IPS DF 4.7 (cell line): ENCODE results near the gene ZNF280B.
"Not testable (repeated sequence)": the region's sequence is repeated elsewhere in the genome, so short reads cannot be mapped to it uniquely, and the experiment has no call there.

ENCODE experiments used
- DNase-seq: peaks from one replicate; pipeline ENCODE4 v3.0.0-alpha.2; 2013; ENCODE audit warnings: low spot score; ENCODE audit errors: extremely low read depth

Gene ZNF280B

DNA sequence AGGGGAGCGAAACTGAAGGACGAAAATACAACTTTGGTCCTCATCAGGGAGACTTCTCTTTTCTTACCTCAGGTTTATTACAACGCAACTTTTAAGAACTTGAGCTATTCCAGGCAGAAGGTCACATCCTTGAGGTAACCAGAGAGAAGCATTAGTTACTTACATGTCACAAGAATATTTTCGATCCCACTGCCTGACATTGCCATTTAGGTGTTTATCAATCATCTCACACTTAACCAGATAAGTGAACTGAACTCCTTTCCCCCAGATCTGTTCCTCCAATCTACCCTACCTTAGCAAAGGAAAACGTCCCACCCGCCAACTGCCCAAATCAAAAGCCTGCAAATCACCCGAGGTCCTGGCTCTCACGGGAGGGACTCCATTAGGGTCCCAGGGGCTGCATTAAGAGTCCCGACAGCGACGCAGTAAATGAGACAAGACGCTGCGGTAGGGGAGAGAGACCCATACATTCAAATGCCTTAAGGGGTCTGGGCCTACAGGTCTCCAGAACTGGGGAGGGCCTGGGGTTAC, 734 bp downstream of the ZNF280B start:
- DNase-seq = no peak

DNA sequence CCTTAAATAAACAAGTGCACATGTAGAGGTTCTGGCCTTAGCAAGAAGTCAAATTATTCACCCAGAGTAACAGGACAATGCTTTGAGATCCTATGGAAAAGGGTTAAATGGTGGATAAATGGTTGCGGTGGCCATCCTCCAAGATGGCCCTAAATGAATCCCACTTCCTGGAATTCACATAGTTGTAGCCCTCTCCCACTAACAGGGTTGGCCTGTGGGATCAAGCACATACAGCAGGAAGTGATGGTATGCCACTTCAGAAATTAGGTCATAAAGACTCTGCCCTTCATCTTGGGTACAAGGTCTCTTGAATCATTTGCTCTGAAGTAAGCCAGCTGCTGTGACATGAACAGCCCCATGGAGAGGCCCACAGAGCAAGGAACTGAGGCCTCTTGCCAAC, 1.8 kb downstream of the ZNF280B start:
- no peak for DNase-seq

GRCh38 chr22:22498267-22498666, 10.3 kb downstream of the ZNF280B start:
- no peak for DNase-seq

DNA sequence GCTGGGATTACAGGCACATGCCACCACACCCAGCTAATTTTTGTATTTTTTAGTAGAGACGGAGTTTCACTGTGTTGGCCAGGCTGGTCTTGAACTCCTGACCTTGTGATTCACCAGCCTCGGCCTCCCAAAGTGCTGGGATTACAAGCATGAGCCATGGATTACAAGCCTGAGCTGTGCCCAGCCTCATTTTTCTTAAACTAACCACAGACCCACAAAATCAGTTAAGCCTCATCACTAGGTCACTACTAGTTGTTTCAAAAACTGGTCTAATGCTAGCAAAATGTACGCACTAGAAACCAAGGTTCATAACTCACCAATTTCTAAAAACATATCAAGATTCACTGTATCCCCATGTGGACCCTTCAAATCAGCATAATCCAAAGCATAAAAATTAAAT, 17.0 kb downstream of the ZNF280B start:
- DNase-seq = not testable (repeated sequence)

GRCh38 chr22:22488736-22489135, 19.8 kb downstream of the ZNF280B start:
- DNase-seq = no peak

- DNase-seq = no peak
Measured at GRCh38 chr22:22487869-22488597, 20.5 kb downstream of the ZNF280B start.

- no peak for DNase-seq
Measured at GRCh38 chr22:22487059-22487458, 21.5 kb downstream of the ZNF280B start.

- no peak for DNase-seq
Measured at GRCh38 chr22:22486132-22486899, 22.2 kb downstream of the ZNF280B start.

GRCh38 chr22:22485524-22485923, 23.0 kb downstream of the ZNF280B start:
- no peak for DNase-seq

DNA sequence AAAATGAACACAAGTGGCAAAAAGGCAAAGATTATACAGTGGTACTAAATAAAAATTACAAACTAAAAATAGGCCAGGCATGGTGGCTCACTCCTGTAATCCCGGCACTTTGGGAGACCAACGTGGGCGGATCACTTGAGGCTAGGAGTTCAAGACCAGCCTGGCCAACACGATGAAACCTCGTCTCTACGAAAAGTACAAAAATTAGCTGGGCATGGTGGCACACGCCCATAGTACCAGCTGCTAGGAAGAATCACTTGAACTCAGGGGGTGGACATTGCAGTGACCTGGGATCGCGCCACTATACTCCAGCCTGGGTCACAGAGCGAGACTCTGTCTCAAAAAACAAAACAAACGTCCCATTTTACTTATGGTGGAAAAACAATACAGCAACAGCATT, 24.5 kb downstream of the ZNF280B start:
- DNase-seq = no peak

DNA sequence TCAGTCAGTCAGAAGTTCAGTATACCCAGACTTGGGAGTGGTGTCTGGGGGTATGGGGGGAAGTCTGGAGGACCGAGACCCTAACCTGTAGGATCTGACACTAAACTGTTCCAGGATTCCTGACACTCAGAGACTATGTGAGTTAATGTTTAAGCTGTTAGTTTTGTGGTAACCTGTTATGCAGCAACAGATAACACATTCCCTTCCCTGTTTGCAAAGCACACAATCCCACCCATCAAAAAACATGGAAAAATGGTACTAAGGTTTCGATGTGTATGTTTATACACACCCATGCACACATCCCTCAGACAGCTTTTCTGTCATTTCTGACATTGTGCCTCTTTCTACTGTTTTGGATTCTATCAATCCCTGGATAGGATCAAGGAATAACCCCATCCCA, 27.6 kb downstream of the ZNF280B start:
- no peak for DNase-seq

GRCh38 chr22:22479999-22480532, 28.5 kb downstream of the ZNF280B start:
- no peak for DNase-seq

DNA sequence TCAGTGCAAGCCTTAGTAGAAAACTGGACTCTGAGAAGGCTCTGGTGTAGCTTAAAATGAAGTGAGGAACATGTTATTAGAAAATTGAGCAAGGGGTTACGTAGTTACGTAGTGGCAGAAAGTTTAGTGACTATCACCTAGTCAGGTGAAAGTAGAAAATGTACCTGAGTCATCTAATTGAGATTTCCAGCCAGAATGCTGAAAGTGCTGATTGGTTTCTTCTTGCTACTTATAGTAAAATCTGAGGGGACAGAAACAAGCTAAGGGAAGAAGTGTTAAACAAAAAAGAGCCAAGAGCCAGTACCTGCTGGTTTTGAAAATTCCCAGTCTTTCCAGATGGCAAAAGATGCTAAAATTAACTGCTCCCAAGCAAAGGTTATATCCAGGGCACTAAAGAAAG, 29.4 kb downstream of the ZNF280B start:
- no peak for DNase-seq

- DNase-seq = no peak
Measured at GRCh38 chr22:22478470-22478869, 30.1 kb downstream of the ZNF280B start.

DNA sequence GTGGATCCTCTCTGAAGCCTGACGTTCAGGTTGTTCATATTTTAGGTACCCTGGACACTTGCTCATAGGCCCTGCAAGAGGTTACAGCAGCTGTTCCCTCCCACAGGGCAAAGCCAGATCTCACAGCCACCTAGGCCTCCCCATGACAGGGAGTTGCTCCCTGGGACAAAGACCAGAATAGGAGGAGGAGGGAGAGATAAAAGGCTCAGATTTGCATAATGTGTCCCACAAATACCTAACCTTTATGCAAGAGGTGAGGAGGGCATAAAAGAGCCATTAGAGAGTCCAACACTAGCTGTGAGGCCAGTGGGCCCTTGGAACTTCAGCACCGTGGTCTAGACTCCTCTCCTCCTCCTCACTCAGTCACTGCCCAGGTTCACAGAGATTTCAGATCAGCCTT, 33.8 kb downstream of the ZNF280B start:
- no peak for DNase-seq

DNA sequence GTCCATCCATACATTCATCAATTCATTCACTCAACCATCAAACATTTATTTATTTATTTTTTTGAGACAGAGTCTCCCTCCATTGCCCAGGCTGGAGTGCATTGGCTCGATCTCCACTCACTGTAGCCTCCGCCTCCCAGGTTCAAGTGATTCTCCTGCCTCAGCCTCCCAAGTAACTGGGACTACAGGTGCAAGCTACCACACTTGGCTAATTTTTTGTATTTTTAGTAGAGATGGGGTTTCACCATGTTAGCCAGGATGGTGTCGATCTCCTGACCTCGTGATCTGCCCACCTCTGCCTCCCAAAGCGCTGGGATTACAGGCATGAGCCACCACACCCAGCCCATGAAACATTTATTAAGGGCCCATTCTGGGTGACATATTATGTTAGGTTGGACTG, 37.4 kb downstream of the ZNF280B start:
- DNase-seq = not testable (repeated sequence)

DNA sequence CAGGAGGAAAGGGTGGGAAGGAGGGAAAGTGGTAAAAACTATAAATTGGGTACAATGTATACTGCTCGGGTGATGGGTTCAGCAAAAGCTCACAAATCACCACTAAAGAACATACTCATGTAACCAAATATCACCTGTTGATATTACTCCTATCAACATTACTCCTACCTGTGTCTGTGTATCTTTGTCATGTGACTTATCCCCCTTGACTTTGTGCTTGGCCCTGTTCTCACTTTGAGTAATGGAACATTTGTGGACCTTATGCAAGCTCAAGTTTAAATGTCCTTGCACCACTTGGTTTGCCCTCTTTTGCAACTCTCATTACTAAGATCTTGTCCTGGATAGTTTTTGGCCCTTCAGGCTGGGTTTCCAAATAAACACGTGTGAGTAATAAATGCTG, 39.0 kb downstream of the ZNF280B start:
- DNase-seq = no peak

GRCh38 chr22:22468794-22469469, 39.6 kb downstream of the ZNF280B start:
- DNase-seq = not testable (repeated sequence)

DNA sequence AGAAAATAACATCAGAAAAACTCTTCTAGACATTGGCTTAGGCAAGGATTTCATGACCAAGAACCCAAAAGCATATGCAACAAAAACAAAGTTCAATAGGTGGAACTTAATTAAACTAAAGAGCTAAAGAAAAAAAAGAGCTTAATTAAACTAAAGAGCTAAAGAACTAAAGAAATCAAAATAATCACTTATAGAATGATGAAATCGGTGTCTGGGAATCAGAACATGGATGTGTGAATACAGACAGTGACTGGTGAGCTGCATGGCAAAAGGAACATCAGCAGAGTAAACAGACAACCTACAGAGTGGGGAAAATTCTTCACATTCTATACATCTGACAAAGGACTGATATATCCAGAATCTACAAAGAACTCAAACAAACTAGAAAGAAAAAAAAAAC, 41.4 kb downstream of the ZNF280B start:
- no peak for DNase-seq

GRCh38 chr22:22465782-22466181, 42.8 kb downstream of the ZNF280B start:
- no peak for DNase-seq

DNA sequence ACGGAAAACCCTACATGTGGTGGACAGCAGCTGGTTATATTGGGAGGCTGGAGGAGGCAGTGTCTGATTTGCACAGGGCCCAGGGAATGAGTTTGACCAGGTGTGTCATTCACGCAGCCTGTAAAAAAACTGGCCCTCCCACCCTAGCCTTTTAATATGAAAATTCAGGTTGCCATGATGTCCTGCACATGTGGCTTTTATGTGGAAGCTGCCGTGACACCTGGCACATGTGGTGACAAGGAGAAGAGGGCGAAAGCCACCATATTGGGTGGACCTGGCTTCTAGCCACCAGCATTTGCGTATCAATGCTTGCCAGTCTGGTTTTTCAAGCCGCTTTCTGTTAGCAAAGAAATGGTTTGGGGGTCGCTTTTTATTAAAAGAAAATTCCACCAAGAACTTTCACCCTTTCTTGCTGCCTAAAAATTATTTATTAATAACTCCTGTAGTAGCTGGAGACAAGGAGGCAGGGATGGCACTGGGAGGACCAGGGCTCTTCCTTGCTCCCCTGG, 43.4 kb downstream of the ZNF280B start:
- DNase-seq = no peak
